ENCODE results near the gene ISM2.

The ISM2 gene

GRCh38 chr14:77507762-77508161, 9.1 kb upstream of the ISM2 start:
- no peak for DNase-seq

GRCh38 chr14:77505031-77505430, 6.4 kb upstream of the ISM2 start:
- DNase-seq = no peak

GRCh38 chr14:77503138-77503537, 4.5 kb upstream of the ISM2 start:
- no peak for DNase-seq

GRCh38 chr14:77502109-77502782, 3.6 kb upstream of the ISM2 start:
- DNase-seq = no peak

- DNase-seq = no peak
These were observed 440 bp upstream of the ISM2 start for GRCh38 chr14:77498984-77499527.

GRCh38 chr14:77495334-77495733, 3.3 kb downstream of the ISM2 start:
- no peak for DNase-seq

- no peak for DNase-seq
These were observed 7.6 kb downstream of the ISM2 start for GRCh38 chr14:77491056-77491455.

GRCh38 chr14:77490347-77490986, 8.1 kb downstream of the ISM2 start:
- DNase-seq = no peak

- DNase-seq = no peak
These were observed 9.6 kb downstream of the ISM2 start for GRCh38 chr14:77489041-77489440.

GRCh38 chr14:77488558-77488957, 10.1 kb downstream of the ISM2 start:
- no peak for DNase-seq

- no peak for DNase-seq
These were observed 12.5 kb downstream of the ISM2 start for GRCh38 chr14:77485901-77486678.

- no peak for DNase-seq
These were observed 13.4 kb downstream of the ISM2 start for GRCh38 chr14:77485256-77485655.

- DNase-seq = no peak
These were observed 16.2 kb downstream of the ISM2 start for GRCh38 chr14:77482422-77482821.

- no peak for DNase-seq
These were observed 19.8 kb downstream of the ISM2 start for GRCh38 chr14:77478796-77479195.

GRCh38 chr14:77478029-77478428, 20.6 kb downstream of the ISM2 start:
- no peak for DNase-seq

GRCh38 chr14:77475432-77476115, 23.0 kb downstream of the ISM2 start:
- DNase-seq = no peak

- DNase-seq = no peak
These were observed 24.0 kb downstream of the ISM2 start for GRCh38 chr14:77474479-77475177.

GRCh38 chr14:77473921-77474320, 24.7 kb downstream of the ISM2 start:
- DNase-seq = no peak

- no peak for DNase-seq
These were observed 28.3 kb downstream of the ISM2 start for GRCh38 chr14:77470224-77470870.

GRCh38 chr14:77469539-77469938, 29.1 kb downstream of the ISM2 start:
- no peak for DNase-seq

- DNase-seq = no peak
These were observed 29.5 kb downstream of the ISM2 start for GRCh38 chr14:77469067-77469505.

GRCh38 chr14:77467801-77468200, 30.8 kb downstream of the ISM2 start:
- no peak for DNase-seq

Measured in stimulated activated CD4-positive, alpha-beta T cell treated with anti-CD3 and anti-CD28 coated beads, Interleukin-12 subunit alpha, Interleukin-12 subunit beta, amount 100 ng/mL, for 4 hours (primary cell).